ENCODE results near the gene KIF2C. TPM values are rescaled to one million over a fixed set of nuclear protein-coding genes. Genes with fewer than 3 reads are reported as not detected.
A peak's percentile ranks its signal among the peaks of the same experiment; 100 is the strongest.
"Not testable (repeated sequence)": the region's sequence is repeated elsewhere in the genome, so short reads cannot be mapped to it uniquely, and the experiment has no call there.

KIF2C gene
- total RNA-seq, 1 donor from 2014 or later: 11.7 TPM

- peak; percentile 46 for DNase-seq
Observed at GRCh38 chr1:44775930-44776729, 36.5 kb downstream of the KIF2C start.

- DNase-seq: no peak
Observed at GRCh38 chr1:44776730-44777068, 37.1 kb downstream of the KIF2C start.

GRCh38 chr1:44777547-44777946, 37.9 kb downstream of the KIF2C start:
- DNase-seq: no peak

- no peak for DNase-seq
Observed at GRCh38 chr1:44777969-44778635, 38.5 kb downstream of the KIF2C start.

GRCh38 chr1:44778705-44779576, 39.3 kb downstream of the KIF2C start:
- no peak for DNase-seq

GRCh38 chr1:44780583-44781121, 41.0 kb downstream of the KIF2C start:
- no peak for DNase-seq

- DNase-seq: no peak
Observed at GRCh38 chr1:44783697-44784093, 44.1 kb downstream of the KIF2C start.

- DNase-seq: no peak
Observed at GRCh38 chr1:44784094-44785028, 44.7 kb downstream of the KIF2C start.

GRCh38 chr1:44785029-44785380, 45.4 kb downstream of the KIF2C start:
- DNase-seq: no peak

GRCh38 chr1:44785501-44786137, 46.0 kb downstream of the KIF2C start:
- no peak for DNase-seq

- DNase-seq: peak; percentile 78
Observed at GRCh38 chr1:44786138-44786840, 46.7 kb downstream of the KIF2C start.

GRCh38 chr1:44786841-44787426, 47.3 kb downstream of the KIF2C start:
- no peak for DNase-seq

- DNase-seq: no peak
Observed at GRCh38 chr1:44787506-44787905, 47.9 kb downstream of the KIF2C start.

GRCh38 chr1:44788120-44788860, 48.7 kb downstream of the KIF2C start, which contains the start of gene BEST4:
Gene BEST4, minus strand, starts transcription at chr1:44788170. Its CDS starts 465 bp downstream, at chr1:44787705.
- no peak for DNase-seq

- DNase-seq: no peak
Observed at GRCh38 chr1:44790968-44791801, 51.5 kb downstream of the KIF2C start.

- DNase-seq: no peak
Observed at GRCh38 chr1:44792736-44793502, 53.3 kb downstream of the KIF2C start.

GRCh38 chr1:44797886-44798285, 58.2 kb downstream of the KIF2C start:
- DNase-seq: not testable (repeated sequence)

Measured in dermis blood vessel endothelial cell (primary cell).